Mesodermal cell (in vitro differentiated cells): ENCODE data around the gene LST1.

ENCODE experiments used
- H3K27ac ChIP-seq: 2 replicates; pipeline ENCODE4 v1.7.0; 2013; ENCODE audit warnings: mild to moderate bottlenecking, low read depth, low read length, moderate library complexity; ENCODE audit not compliant: severe bottlenecking
- H3K36me3 ChIP-seq: 2 replicates; pipeline ENCODE4 v1.7.1; 2013; ENCODE audit warnings: mild to moderate bottlenecking, low read length, moderate library complexity; ENCODE audit not compliant: control insufficient read depth, insufficient read depth
- H3K4me1 ChIP-seq: one replicate; pipeline ENCODE4 v1.7.1; 2013; ENCODE audit warnings: mild to moderate bottlenecking, low read length; ENCODE audit not compliant: insufficient read depth, control insufficient read depth, poor library complexity, severe bottlenecking
- H3K4me3 ChIP-seq: 2 replicates; pipeline ENCODE4 v1.7.0; 2013; ENCODE audit warnings: low read length, control low read depth, mild to moderate bottlenecking; ENCODE audit not compliant: insufficient read depth, poor library complexity, severe bottlenecking; ENCODE audit errors: extremely low read depth
- H3K9me3 ChIP-seq: 2 replicates; pipeline ENCODE4 v1.7.1; 2013; ENCODE audit warnings: mild to moderate bottlenecking, low read length, moderate library complexity; ENCODE audit not compliant: control insufficient read depth
- WGBS, 2 experiments: methylation state at CpG; one replicate each; pipeline ENCODE4 v1.1.5; 2013; ENCODE audit warnings: missing lambda C conversion rate in 2 of 2; ENCODE audit not compliant: insufficient coverage in 2 of 2; 5-methylcytosine and 5-hydroxymethylcytosine counted together

The LST1 gene

DNA sequence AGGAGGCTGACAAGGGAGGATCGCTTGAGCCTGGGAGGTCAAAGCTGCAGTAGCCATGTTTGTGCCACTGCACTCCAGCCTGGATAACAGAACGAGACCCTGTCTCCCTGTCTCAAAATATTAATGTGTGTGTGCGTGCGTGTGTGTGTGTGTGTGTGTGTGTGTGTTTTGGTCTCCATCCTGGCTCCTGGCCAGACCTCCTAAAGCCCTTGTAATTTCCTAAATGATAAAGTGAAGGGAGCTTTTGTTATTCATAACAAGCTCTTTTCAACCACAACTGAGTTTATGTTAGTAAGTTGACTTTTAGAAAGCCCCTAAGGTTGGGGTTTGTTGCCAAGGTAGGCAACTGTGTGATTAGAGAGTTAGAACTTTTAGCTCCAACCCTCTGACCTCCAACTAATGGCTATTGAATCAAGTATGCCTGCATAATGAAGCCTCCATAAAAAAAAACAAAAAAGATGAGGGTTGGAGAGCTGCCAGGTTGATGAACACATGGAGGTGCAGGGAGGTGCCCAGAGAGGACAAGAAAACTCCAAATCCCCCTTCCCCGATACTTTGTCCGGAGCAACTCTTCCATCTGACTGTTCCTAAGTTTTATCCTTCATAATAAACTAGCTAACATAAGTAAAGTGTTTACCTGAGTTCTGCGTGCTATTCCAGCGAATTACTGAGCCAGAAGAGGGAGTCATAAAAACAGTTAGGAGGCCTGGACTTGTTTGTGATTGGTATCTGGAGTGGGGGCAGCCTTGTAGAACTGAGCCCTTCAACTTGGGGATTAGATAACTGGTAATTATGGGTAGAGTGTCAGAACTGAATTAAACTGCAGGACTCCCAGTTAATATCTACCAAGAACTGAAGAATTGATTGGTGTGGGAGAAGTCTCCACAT is 23.7 kb downstream of the LST1 start:
- no peaks in the 10 kb centered on the region for H3K36me3 ChIP-seq
- no peak overlapping the region for H3K4me3 ChIP-seq
- H3K9me3 ChIP-seq: no peaks in the 10 kb centered on the region
- H3K4me1 ChIP-seq: no peaks in the 10 kb centered on the region
- 93% methylated on average over 2 to 5 of the region's 8 CpGs for WGBS, 2 experiments
- no peak overlapping the region for H3K27ac ChIP-seq

DNA sequence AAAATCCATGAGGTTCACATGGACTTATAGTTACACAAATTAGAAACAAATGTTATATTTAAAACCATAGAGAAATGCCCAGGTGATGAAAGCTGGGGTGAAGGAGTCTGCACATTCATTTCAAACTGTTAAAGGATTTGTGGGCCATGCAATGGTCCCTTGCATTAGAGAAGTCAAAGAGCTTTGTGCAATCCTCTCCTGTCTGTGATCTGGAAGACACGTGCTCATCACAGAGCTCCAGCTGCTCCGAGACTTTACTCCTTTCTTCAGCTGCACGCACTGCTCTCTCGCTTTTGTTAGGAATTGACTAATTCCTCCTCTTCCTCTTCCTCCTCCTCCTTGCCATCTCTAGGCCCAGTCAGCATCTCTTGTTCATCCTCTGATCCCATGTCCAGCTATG is 24.9 kb downstream of the LST1 start:
- no peaks in the 10 kb centered on the region for H3K36me3 ChIP-seq
- H3K4me3 ChIP-seq: no peak overlapping the region
- no peaks in the 10 kb centered on the region for H3K9me3 ChIP-seq
- 95 to 96% methylated on average over 4 of the region's 4 CpGs for WGBS, 2 experiments
- no peaks in the 10 kb centered on the region for H3K4me1 ChIP-seq
- no peak overlapping the region for H3K27ac ChIP-seq

DNA sequence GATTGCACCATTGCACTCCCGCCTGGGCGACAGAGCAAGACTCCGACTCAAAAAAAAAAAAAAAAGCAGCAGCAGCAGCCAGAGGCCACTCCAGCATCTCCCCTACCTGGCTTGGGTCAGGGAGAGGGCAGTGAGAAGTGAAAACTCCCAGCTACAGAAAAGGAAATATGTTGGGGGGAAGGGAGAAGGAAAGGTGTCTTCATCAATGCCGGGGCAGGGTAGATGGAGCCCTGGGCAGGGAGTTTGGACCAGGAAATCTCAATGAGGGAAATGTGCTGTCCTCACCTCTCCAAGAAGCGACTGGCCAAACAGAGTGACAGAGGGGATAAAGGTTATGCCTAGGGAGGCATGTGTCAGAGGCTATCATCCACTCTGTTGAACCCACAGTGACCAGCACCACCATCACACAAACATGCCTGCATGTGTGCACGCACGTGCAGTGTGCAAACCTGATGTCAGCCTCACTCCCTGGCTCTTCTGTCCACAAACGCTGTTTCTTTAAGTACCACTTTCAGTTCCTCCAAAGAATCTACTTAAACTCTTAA is 28.1 kb downstream of the LST1 start:
- Histone ChIP-seq H3K4me1 (no peaks in the 10 kb centered on the region), H3K4me3 (no peak overlapping the region), H3K27ac (no peak overlapping the region), H3K36me3 (no peaks in the 10 kb centered on the region), H3K9me3 (no peaks in the 10 kb centered on the region)
- 97 to 100% methylated on average over 4 to 6 of the region's 8 CpGs for WGBS, 2 experiments

DNA sequence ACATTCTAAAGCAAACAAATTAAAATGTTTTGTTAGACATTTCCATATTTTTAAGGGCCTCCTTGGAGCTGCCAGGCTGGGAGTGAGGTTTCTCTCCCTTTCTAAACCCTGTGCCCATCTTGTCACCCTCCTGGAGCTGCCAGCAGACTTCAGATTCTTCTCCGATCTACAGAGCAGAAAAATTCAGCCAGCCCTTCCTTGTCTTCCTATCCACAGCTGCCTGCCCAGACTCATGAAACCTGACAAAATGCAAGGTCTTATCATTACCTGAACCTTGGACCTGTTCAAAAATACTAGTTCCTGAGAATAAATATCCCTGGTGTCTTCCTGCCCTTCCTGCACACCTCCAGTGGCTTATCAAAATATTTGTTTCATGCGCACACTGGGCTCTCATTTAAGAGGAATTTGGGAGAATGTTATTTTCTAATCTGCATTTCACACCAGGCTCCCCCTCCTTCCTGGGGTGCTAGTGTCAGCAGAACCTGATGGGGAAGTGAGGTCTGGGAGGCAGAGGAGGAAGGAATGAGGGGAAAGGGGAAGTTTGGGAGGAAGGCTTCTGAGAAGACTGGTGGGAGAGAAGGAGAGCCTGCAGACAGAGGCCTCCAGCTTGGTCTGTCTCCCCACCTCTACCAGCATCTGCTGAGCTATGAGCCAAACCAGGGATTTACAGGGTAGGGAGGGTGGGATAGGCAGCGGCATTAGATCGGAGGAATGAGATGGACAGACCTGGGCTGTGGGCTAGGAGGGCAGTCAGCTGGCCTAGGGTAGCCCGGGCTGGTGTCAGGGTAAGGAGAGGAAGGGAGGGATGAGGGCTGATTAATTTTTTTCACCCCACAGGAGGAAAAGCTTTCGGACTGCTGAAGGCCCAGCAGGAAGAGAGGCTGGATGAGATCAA is 28.9 kb downstream of the LST1 start, which contains the start of gene AIF1:
Gene AIF1 (plus strand): TSS at position 551 of the 895 bp plus-strand sequence. CDS start 96 bp downstream, at position 647.
- no peaks in the 10 kb centered on the region for H3K9me3 ChIP-seq
- H3K36me3 ChIP-seq: no peaks in the 10 kb centered on the region
- H3K27ac ChIP-seq: no peak within 1 kb of the TSS
- H3K4me1 ChIP-seq: no peaks in the 10 kb centered on the region
- no peak within 1 kb of the TSS for H3K4me3 ChIP-seq
- 72 to 80% methylated on average over 1 to 2 of the region's 6 CpGs for WGBS, 2 experiments

- no peak overlapping the region for H3K27ac ChIP-seq
- no peaks in the 10 kb centered on the region for H3K4me1 ChIP-seq
- H3K9me3 ChIP-seq: no peaks in the 10 kb centered on the region
- 66 to 76% methylated on average over 5 to 6 of the region's 7 CpGs for WGBS, 2 experiments
- no peaks in the 10 kb centered on the region for H3K36me3 ChIP-seq
- no peak overlapping the region for H3K4me3 ChIP-seq
Observed at GRCh38 chr6:31615748-31616147, 29.7 kb downstream of the LST1 start.

DNA sequence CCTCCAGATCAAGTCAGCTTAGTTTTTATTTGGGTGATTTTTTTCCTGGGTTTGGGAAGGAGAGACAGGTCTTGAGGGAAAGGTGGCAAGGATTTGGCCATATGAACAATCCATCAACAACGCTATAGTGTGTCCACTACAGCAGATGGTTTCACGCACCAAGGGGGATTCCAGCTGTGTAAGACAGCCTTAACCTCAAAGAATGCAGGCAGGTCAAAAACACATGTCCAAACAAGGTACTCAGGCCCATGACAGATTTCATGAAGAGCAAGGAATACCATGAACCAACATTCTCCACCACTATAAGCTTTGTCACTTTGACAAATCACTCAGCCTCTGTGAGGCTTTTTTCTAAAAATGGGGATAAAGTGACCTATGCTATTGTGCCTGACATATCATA is 30.9 kb downstream of the LST1 start:
- Histone ChIP-seq H3K36me3 (peaks cover 3% of the 10 kb centered on the region), H3K4me3 (no peak overlapping the region), H3K27ac (no peak overlapping the region), H3K9me3 (no peaks in the 10 kb centered on the region), H3K4me1 (peaks cover 3% of the 10 kb centered on the region)
- WGBS, 2 experiments: 80 to 100% methylated on average over 1 to 2 of the region's 2 CpGs

- 0 to 1% methylated on average over 40 of the region's 50 CpGs for WGBS, 2 experiments
- H3K36me3 ChIP-seq: peaks cover 32% of the 10 kb centered on the region
- peak overlapping the region; percentile 99 for H3K27ac ChIP-seq
- H3K9me3 ChIP-seq: no peaks in the 10 kb centered on the region
- peaks cover 13% of the 10 kb centered on the region for H3K4me1 ChIP-seq
- peak overlapping the region; percentile 90 for H3K4me3 ChIP-seq
Observed at GRCh38 chr6:31619805-31620585, 33.9 kb downstream of the LST1 start.

GRCh38 chr6:31620586-31621319 is 34.7 kb downstream of the LST1 start, which contains the start of gene PRRC2A:
Gene PRRC2A (plus strand): TSS chr6:31620715. CDS start chr6:31622790, 2,075 bp downstream.
- H3K36me3 ChIP-seq: peaks cover 40% of the 10 kb centered on the region
- H3K27ac ChIP-seq: peak within 1 kb of the TSS; percentile 99
- no peaks in the 10 kb centered on the region for H3K9me3 ChIP-seq
- H3K4me1 ChIP-seq: peaks cover 13% of the 10 kb centered on the region
- WGBS, 2 experiments: 0% methylated on average over 18 to 31 of the region's 67 CpGs
- peak within 1 kb of the TSS; percentile 90 for H3K4me3 ChIP-seq

- H3K4me3 ChIP-seq: peak overlapping the region; percentile 90
- peaks cover 13% of the 10 kb centered on the region for H3K4me1 ChIP-seq
- peak overlapping the region; percentile 99 for H3K27ac ChIP-seq
- H3K36me3 ChIP-seq: peaks cover 47% of the 10 kb centered on the region
- WGBS, 2 experiments: 2 to 6% methylated on average over 11 to 14 of the region's 15 CpGs
- H3K9me3 ChIP-seq: no peaks in the 10 kb centered on the region
Observed at GRCh38 chr6:31621320-31621939, 35.4 kb downstream of the LST1 start.
